KMS-11 (cell line): Measurements from ENCODE around the gene PRRC2C.

Experiments used
- H2AFZ ChIP-seq: fragments of 200-600 bp; sonication (generic); 2 replicates; pipeline ENCODE4 v1.6.1; 2016; ENCODE audit warnings: antibody characterized with exemption, mixed run types, low read depth
- H3K27ac ChIP-seq: fragments of 200-600 bp; sonication (generic); 2 replicates; pipeline ENCODE4 v1.6.1; 2016; ENCODE audit warnings: mild to moderate bottlenecking, mixed run types
- H3K27me3 ChIP-seq: fragments of 200-600 bp; sonication (generic); 2 replicates; pipeline ENCODE4 v1.6.1; 2017; ENCODE audit warnings: mild to moderate bottlenecking, low read depth, mixed run types, moderate library complexity; ENCODE audit not compliant: insufficient read depth
- H3K36me3 ChIP-seq: fragments of 200-600 bp; sonication (generic); 2 replicates; pipeline ENCODE4 v1.6.1; 2017; ENCODE audit warnings: mild to moderate bottlenecking, mixed run types; ENCODE audit not compliant: insufficient read depth
- H3K4me1 ChIP-seq: fragments of 200-600 bp; sonication (generic); 2 replicates; pipeline ENCODE4 v1.6.1; 2016; ENCODE audit warnings: mild to moderate bottlenecking, low read depth, mixed run types; ENCODE audit not compliant: poor library complexity, severe bottlenecking
- H3K4me2 ChIP-seq: fragments of 200-600 bp; sonication (generic); 2 replicates; pipeline ENCODE4 v1.7.0; 2016; ENCODE audit warnings: mild to moderate bottlenecking, mixed run types
- H3K4me3 ChIP-seq: fragments of 200-600 bp; sonication (generic); IDR thresholded peaks from 2 replicates; pipeline ENCODE4 v1.6.1; 2017; ENCODE audit warnings: low read depth, low read length, mixed read lengths; ENCODE audit not compliant: insufficient read depth
- H3K79me2 ChIP-seq: fragments of 200-600 bp; sonication (generic); 2 replicates; pipeline ENCODE4 v1.6.1; 2016; ENCODE audit warnings: low read depth, mixed run types; ENCODE audit not compliant: insufficient read depth
- H3K9ac ChIP-seq: fragments of 200-600 bp; sonication (generic); 2 replicates; pipeline ENCODE4 v1.6.1; 2016; ENCODE audit warnings: mild to moderate bottlenecking, mixed run types
- H4K20me1 ChIP-seq: fragments of 200-600 bp; sonication (generic); 2 replicates; pipeline ENCODE4 v1.6.1; 2016; ENCODE audit warnings: mild to moderate bottlenecking, mixed run types; ENCODE audit not compliant: insufficient read depth
- TF ChIP-seq, protein P1 (sequence below): fragments of 200-600 bp; sonication (generic); conservative IDR thresholded peaks from 2 replicates; pipeline ENCODE4 v1.6.1; 2017; ENCODE audit warnings: low read depth, mild to moderate bottlenecking, antibody characterized with exemption, low read length, moderate library complexity, mixed read lengths

Gene PRRC2C

DNA sequence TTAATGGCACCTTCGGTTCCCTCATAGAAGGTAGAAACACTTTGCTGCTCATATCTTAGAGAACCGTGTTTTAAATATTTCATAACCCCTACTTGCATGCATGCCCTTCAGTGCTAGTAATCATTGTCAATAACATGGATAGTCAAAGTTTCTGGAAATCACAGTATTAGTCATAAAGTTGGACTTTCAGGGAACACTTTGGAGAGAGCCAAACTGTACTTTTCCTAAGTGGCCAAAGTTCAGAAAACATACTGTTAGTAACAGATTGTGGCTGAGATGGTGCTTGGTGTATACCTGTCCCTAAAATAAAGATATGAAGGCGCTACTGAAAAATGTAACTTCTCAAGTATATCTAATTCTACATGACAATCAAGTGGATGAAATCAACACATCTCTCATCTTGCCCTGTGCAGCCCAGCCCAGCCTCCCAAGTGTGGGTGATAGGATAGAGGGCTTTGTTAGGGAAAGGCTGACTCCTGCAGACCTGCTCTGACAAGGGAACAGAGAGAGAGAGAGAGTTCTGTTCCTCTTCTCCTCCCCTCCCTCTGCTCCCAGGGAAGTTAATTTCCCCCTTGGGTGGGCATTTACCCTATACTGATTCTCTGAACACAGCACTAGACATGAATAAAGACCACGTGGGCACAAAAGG, 152.7 kb downstream of the PRRC2C start:
- no peak overlapping the region for H3K4me2 ChIP-seq
- H4K20me1 ChIP-seq, result no peaks in the 10 kb centered on the region

DNA sequence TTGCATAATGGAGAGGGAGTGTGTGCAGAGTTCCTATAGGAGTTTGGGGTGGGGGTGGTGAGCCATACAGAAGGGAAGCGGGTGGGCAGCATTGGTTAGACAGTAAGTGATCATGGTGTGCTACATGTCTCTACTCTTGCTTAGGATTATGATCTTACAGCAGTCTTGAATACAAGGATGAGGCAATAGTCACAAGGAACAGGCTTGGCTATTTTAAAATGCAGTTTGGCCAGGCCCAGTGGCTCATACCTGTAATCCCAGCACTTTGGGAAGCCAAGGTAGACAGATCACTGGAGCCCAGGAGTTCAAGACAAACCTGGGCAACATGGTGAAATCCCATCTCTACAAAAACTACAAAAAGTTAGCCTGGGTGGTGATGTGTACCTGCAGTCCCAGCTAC, 154.9 kb downstream of the PRRC2C start:
- no peak overlapping the region for H3K4me3 ChIP-seq
- H3K27me3 ChIP-seq, result no peaks in the 10 kb centered on the region
- H2AFZ ChIP-seq, result no peak overlapping the region

More for the DNA sequence above, 152.7 kb downstream of the PRRC2C start:
- Histone ChIP-seq H3K27ac (no peak overlapping the region), H3K4me1 (no peaks in the 10 kb centered on the region), H3K36me3 (no peaks in the 10 kb centered on the region), H3K9ac (no peak overlapping the region), H2AFZ (no peak overlapping the region), H3K27me3 (no peaks in the 10 kb centered on the region), H3K4me3 (no peak overlapping the region), H3K79me2 (no peaks in the 10 kb centered on the region)
- TF ChIP-seq, protein P1, sequence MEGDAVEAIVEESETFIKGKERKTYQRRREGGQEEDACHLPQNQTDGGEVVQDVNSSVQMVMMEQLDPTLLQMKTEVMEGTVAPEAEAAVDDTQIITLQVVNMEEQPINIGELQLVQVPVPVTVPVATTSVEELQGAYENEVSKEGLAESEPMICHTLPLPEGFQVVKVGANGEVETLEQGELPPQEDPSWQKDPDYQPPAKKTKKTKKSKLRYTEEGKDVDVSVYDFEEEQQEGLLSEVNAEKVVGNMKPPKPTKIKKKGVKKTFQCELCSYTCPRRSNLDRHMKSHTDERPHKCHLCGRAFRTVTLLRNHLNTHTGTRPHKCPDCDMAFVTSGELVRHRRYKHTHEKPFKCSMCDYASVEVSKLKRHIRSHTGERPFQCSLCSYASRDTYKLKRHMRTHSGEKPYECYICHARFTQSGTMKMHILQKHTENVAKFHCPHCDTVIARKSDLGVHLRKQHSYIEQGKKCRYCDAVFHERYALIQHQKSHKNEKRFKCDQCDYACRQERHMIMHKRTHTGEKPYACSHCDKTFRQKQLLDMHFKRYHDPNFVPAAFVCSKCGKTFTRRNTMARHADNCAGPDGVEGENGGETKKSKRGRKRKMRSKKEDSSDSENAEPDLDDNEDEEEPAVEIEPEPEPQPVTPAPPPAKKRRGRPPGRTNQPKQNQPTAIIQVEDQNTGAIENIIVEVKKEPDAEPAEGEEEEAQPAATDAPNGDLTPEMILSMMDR, result no peak

GRCh38 chr1:171641076-171641864, 155.9 kb downstream of the PRRC2C start:
- H3K27ac ChIP-seq, result no peak overlapping the region
- H3K4me1 ChIP-seq, result peaks cover 3% of the 10 kb centered on the region
- H3K9ac ChIP-seq, result no peak overlapping the region
- no peaks in the 10 kb centered on the region for H3K79me2 ChIP-seq
- H2AFZ ChIP-seq, result no peak overlapping the region
- no peak overlapping the region for H3K4me3 ChIP-seq
- TF ChIP-seq, protein P1, result no peak
- no peaks in the 10 kb centered on the region for H3K27me3 ChIP-seq
- no peak overlapping the region for H3K4me2 ChIP-seq
- no peaks in the 10 kb centered on the region for H3K36me3 ChIP-seq
- no peaks in the 10 kb centered on the region for H4K20me1 ChIP-seq

More for the DNA sequence above, 154.9 kb downstream of the PRRC2C start:
- Histone ChIP-seq H4K20me1 (no peaks in the 10 kb centered on the region), H3K9ac (no peak overlapping the region), H3K79me2 (no peaks in the 10 kb centered on the region), H3K36me3 (no peaks in the 10 kb centered on the region), H3K4me1 (peaks cover 3% of the 10 kb centered on the region), H3K27ac (no peak overlapping the region), H3K4me2 (no peak overlapping the region)
- TF ChIP-seq, protein P1, result no peak

- Histone ChIP-seq H3K79me2 (no peaks in the 10 kb centered on the region), H3K9ac (no peak overlapping the region), H4K20me1 (no peaks in the 10 kb centered on the region), H2AFZ (no peak overlapping the region), H3K36me3 (no peaks in the 10 kb centered on the region), H3K27ac (no peak overlapping the region), H3K4me1 (peaks cover 3% of the 10 kb centered on the region), H3K27me3 (no peaks in the 10 kb centered on the region), H3K4me3 (no peak overlapping the region), H3K4me2 (no peak overlapping the region)
- TF ChIP-seq, protein P1, result no peak
Observed at GRCh38 chr1:171642197-171642596, 156.9 kb downstream of the PRRC2C start.
